MM.1S (cell line): Measurements from ENCODE around the gene RRP7A.
"Not testable (repeated sequence)": the region's sequence is repeated elsewhere in the genome, so short reads cannot be mapped to it uniquely, and the experiment has no call there.

Experiments
- DNase-seq: peaks from one replicate; pipeline ENCODE4 v3.0.0-alpha.2; 2015
- H2AFZ ChIP-seq: fragments of 300-600 bp; sonication (generic); 2 replicates; pipeline ENCODE4 v1.6.0; 2016; ENCODE audit warnings: antibody characterized with exemption, low read length
- H3F3A ChIP-seq: fragments of 300-600 bp; sonication (generic); 2 replicates; pipeline ENCODE4 v1.6.1; 2016; ENCODE audit warnings: mild to moderate bottlenecking, antibody characterized with exemption, low read length, moderate library complexity, mixed read lengths; ENCODE audit not compliant: insufficient read depth
- H3K27ac ChIP-seq: fragments of 300-600 bp; sonication (generic); 2 replicates; pipeline ENCODE4 v1.5.1; 2016; ENCODE audit warnings: mild to moderate bottlenecking, low read length
- H3K27me3 ChIP-seq: fragments of 300-600 bp; sonication (generic); replicated peaks from 2 replicates; pipeline ENCODE4 v1.6.0; 2016; ENCODE audit warnings: low read length; ENCODE audit not compliant: insufficient read depth
- H3K36me3 ChIP-seq: fragments of 300-600 bp; sonication (generic); replicated peaks from 2 replicates; pipeline ENCODE4 v1.6.1; 2016; ENCODE audit warnings: mild to moderate bottlenecking, low read length, mixed read lengths; ENCODE audit not compliant: insufficient read depth
- H3K4me1 ChIP-seq: fragments of 300-600 bp; sonication (generic); 2 replicates; pipeline ENCODE4 v1.6.1; 2016; ENCODE audit warnings: low read length, mixed read lengths
- H3K4me2 ChIP-seq: fragments of 300-600 bp; sonication (generic); 2 replicates; pipeline ENCODE4 v1.6.0; 2016; ENCODE audit warnings: low read depth, low read length
- H3K4me3 ChIP-seq: fragments of 300-600 bp; sonication (generic); 2 replicates; pipeline ENCODE4 v1.5.1; 2016; ENCODE audit warnings: low read length, mixed read lengths
- H3K79me2 ChIP-seq: fragments of 300-600 bp; sonication (generic); 2 replicates; pipeline ENCODE4 v1.6.1; 2016; ENCODE audit warnings: mixed run types, low read length, mixed read lengths
- H3K9ac ChIP-seq: fragments of 300-600 bp; sonication (generic); 2 replicates; pipeline ENCODE4 v1.6.1; 2016; ENCODE audit warnings: low read length, mixed read lengths
- H3K9me2 ChIP-seq: fragments of 300-600 bp; sonication (generic); replicated peaks from 2 replicates; pipeline ENCODE4 v1.6.1; 2016; ENCODE audit warnings: mild to moderate bottlenecking, low read length, mixed read lengths; ENCODE audit not compliant: insufficient read depth
- H3K9me3 ChIP-seq: fragments of 300-600 bp; sonication (generic); replicated peaks from 2 replicates; pipeline ENCODE4 v1.6.1; 2016; ENCODE audit warnings: mild to moderate bottlenecking, low read length, mixed read lengths; ENCODE audit not compliant: insufficient read depth
- H4K20me1 ChIP-seq: fragments of 300-600 bp; sonication (generic); 2 replicates; pipeline ENCODE4 v1.6.1; 2016; ENCODE audit warnings: mild to moderate bottlenecking, low read length, moderate library complexity, mixed read lengths; ENCODE audit not compliant: insufficient read depth
- CTCF ChIP-seq: fragments of 300-600 bp; sonication (generic); IDR thresholded peaks from 2 replicates; pipeline ENCODE4 v1.5.1; 2016; ENCODE audit warnings: antibody characterized with exemption, low read length, mixed read lengths
- EZH2 ChIP-seq: fragments of 300-600 bp; sonication (generic); optimal IDR thresholded peaks from 2 replicates; pipeline ENCODE3; 2017; ENCODE audit warnings: low read depth, mild to moderate bottlenecking, antibody characterized with exemption, low read length, mixed read lengths
- EZH2phosphoT487 ChIP-seq: fragments of 300-600 bp; sonication (generic); IDR thresholded peaks from 2 replicates; pipeline ENCODE4 v1.6.1; 2018; ENCODE audit warnings: antibody characterized with exemption, low read length

Gene RRP7A

GRCh38 chr22:42500161-42500835, 19.3 kb downstream of the RRP7A start:
- Histone ChIP-seq H3K79me2 (no peaks in the 10 kb centered on the region), H3F3A (no peaks in the 10 kb centered on the region), H3K36me3 (no peaks in the 10 kb centered on the region), H3K4me1 (no peaks in the 10 kb centered on the region), H3K27me3 (no peaks in the 10 kb centered on the region; the same call in 1 of the 2 replicates), H3K9me3 (no peaks in the 10 kb centered on the region), H2AFZ (no peak overlapping the region), H3K27ac (no peak overlapping the region), H4K20me1 (no peaks in the 10 kb centered on the region), H3K4me3 (no peak overlapping the region), H3K4me2 (no peak overlapping the region), H3K9me2 (no peaks in the 10 kb centered on the region), H3K9ac (no peak overlapping the region)
- no peak for DNase-seq
- TF ChIP-seq EZH2: no peak
- no peak for TF ChIP-seq EZH2phosphoT487

DNA sequence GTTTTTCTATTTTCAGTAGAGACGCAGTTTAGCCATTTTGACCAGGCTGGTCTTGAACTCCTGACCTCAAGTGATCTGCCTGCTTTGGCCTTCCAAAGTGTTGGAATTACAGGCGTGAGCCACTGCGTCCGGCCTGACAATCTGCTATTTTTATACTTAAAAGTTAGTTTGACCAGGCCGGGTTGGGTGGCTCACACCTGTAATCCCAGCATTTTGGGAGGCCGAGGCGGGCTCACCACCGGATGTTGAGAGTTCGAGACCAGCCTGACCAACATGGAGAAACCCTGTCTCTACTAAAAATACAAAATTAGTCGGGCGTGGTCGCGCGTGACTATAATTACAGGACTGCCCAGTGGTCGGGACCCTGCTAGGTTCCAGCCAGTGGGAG, 19.8 kb downstream of the RRP7A start:
- H3F3A ChIP-seq, H3K36me3 ChIP-seq, H3K79me2 ChIP-seq, H3K4me2 ChIP-seq, H2AFZ ChIP-seq, H3K9me3 ChIP-seq, H3K9me2 ChIP-seq, H4K20me1 ChIP-seq, H3K4me3 ChIP-seq, H3K4me1 ChIP-seq, H3K27ac ChIP-seq, DNase-seq, H3K27me3 ChIP-seq, H3K9ac ChIP-seq: not testable (repeated sequence)

GRCh38 chr22:42495533-42496141, 24.0 kb downstream of the RRP7A start:
- H3K9me3 ChIP-seq, H3K27ac ChIP-seq, H3K9ac ChIP-seq, H3K4me3 ChIP-seq, H3K9me2 ChIP-seq, H3F3A ChIP-seq, H3K79me2 ChIP-seq, H4K20me1 ChIP-seq, DNase-seq, H2AFZ ChIP-seq, H3K4me2 ChIP-seq, H3K4me1 ChIP-seq, H3K36me3 ChIP-seq: not testable (repeated sequence)
- peaks cover 28% of the 10 kb centered on the region for H3K27me3 ChIP-seq

- Histone ChIP-seq H3K27ac (no peak overlapping the region), H3K4me1 (no peaks in the 10 kb centered on the region), H3K4me3 (no peak overlapping the region), H4K20me1 (no peaks in the 10 kb centered on the region), H3K9me2 (no peaks in the 10 kb centered on the region), H3K36me3 (no peaks in the 10 kb centered on the region), H3F3A (no peaks in the 10 kb centered on the region), H3K79me2 (no peaks in the 10 kb centered on the region), H3K4me2 (no peak overlapping the region), H3K9ac (no peak overlapping the region), H3K27me3 (peaks cover 40% of the 10 kb centered on the region), H2AFZ (no peak overlapping the region), H3K9me3 (no peaks in the 10 kb centered on the region)
- no peak for DNase-seq
- TF ChIP-seq EZH2phosphoT487: no peak
- no peak for TF ChIP-seq CTCF
- no peak for TF ChIP-seq EZH2
Measured at GRCh38 chr22:42493393-42493792, 26.2 kb downstream of the RRP7A start.
